Activated CD8-positive, alpha-beta memory T cell treated with anti-CD3 and anti-CD28 coated beads for 1 hour (primary cell): ENCODE measurements around the gene ARHGAP27.
"Not testable (repeated sequence)": the region's sequence is repeated elsewhere in the genome, so short reads cannot be mapped to it uniquely, and the experiment has no call there.

Experiments used
- DNase-seq, 2 donors: peaks; one replicate each; pipeline ENCODE4 v3.0.0-alpha.2; 2020; ENCODE audit warnings: low read depth in 1 of 2; ENCODE audit errors: extremely low read depth in 1 of 2

ARHGAP27 gene, protein sequence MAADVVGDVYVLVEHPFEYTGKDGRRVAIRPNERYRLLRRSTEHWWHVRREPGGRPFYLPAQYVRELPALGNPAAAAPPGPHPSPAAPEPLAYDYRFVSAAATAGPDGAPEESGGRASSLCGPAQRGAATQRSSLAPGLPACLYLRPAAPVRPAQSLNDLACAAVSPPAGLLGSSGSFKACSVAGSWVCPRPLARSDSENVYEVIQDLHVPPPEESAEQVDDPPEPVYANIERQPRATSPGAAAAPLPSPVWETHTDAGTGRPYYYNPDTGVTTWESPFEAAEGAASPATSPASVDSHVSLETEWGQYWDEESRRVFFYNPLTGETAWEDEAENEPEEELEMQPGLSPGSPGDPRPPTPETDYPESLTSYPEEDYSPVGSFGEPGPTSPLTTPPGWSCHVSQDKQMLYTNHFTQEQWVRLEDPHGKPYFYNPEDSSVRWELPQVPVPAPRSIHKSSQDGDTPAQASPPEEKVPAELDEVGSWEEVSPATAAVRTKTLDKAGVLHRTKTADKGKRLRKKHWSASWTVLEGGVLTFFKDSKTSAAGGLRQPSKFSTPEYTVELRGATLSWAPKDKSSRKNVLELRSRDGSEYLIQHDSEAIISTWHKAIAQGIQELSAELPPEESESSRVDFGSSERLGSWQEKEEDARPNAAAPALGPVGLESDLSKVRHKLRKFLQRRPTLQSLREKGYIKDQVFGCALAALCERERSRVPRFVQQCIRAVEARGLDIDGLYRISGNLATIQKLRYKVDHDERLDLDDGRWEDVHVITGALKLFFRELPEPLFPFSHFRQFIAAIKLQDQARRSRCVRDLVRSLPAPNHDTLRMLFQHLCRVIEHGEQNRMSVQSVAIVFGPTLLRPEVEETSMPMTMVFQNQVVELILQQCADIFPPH

DNA sequence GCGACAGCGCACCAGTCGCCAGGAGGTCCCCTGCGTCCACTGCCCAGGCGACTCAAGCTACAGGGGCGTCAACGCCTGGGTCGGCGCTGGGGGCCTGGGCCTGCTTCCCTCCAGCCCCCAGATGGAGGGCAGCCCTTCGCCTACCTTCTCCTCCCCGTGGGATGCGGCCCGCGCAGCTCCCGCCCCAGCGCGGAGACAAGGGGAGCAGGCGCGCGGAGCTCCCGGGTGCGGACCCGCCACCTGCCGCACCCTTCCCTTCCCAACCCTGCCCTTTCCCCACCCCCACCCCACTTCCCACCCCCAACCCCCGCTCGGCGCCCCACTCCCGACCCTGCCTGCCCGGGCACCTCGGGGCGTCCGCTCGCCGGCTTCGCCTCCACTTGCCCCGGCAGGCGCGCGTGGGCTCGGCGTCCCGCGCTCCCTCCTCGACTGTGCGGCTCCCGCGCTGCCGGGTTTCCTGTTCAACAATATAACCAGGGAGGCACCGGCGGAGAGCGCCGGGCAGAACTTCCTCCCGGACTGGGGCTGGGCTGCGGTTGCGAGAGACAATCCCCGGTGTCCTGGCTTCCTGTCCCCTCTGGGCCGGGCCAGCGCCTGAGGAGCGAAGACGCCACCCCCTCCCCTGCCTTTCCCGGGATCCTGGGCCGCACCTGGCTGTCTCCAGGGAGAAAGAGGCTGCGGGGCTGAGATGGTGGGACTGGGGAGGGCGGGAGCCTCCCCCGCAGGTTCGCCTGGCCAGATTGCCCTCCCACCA is at the start of gene ARHGAP27:
Gene ARHGAP27, minus strand, starts transcription at position 466 of the 754 bp plus-strand sequence. CDS start 2,591 bp downstream, outside the sequence.
- no peak for DNase-seq

DNA sequence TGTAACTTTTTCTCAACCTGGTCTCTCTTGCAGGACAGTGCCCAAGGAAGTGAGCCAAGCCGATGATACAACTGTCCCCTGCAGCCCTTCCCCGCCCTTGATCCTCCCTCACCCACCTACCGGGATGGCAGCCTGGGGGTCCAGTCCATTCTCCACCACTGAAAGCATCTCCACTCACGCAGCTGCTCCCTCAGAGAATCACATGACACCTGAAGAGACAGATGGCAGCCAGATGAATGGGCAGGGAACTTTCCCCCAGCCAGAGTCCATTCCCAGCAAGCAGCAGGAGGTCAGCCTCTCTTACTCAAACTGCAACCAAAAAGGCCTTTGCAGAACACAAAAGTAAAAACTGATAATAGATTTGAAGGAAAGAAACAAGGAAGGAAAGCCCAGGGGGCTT is 49.6 kb upstream of the ARHGAP27 start:
- not testable (repeated sequence) for DNase-seq

DNA sequence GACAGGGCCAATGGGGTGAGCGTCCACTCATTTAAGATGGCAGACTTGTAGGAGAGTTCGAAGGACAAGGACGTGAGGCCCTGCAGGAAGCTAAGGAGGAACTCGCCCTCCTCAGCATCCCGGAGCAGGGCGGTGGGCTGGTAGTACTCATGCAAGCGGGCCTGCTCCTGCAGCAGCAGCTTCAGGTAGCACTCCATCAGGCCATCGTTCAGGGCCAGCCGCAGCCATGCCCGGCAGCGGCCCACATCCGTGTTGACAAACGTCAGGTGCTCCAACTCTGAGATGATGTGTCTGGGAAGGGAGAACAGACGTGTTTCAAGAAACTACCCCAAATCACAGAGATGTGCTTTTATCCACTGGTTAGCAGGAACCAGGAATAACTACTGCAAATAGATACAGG is 42.8 kb upstream of the ARHGAP27 start:
- not testable (repeated sequence) for DNase-seq

DNA sequence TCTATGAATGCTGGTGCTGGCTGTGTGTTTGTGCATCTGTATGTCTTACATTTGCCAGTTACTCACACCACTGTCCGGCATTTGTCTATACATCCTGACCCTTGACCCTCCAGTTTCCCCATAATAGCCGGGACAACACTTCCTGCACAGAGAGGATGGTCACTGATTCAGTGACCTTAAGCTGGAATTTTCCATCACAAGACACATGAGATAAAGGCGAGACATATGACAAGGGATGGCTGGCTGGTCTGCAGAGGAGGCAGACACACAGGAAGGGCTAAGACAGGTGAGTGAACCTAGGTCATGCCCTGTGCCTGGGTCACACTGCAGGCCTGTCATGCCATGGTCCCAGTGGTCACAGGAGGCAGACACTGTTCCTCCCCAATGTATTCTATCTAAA is 39.6 kb upstream of the ARHGAP27 start:
- not testable (repeated sequence) for DNase-seq

DNA sequence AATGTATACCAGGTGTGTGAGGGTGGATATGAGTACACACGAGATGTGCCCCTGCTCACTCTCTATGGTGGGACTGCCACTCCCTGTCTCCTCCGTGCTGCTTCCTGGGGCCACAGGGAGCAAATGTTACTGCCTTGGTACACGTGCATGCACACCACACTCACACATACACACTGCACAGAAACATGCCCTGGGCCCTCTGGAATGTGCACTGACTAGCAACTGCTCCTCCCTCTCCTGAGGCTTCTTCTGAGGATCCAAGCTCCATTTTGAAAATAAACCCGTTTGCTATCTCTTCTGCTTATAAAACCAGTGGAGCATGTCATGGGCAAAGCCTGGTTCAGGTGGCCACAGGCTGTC is 36.5 kb upstream of the ARHGAP27 start:
- not testable (repeated sequence) for DNase-seq

DNA sequence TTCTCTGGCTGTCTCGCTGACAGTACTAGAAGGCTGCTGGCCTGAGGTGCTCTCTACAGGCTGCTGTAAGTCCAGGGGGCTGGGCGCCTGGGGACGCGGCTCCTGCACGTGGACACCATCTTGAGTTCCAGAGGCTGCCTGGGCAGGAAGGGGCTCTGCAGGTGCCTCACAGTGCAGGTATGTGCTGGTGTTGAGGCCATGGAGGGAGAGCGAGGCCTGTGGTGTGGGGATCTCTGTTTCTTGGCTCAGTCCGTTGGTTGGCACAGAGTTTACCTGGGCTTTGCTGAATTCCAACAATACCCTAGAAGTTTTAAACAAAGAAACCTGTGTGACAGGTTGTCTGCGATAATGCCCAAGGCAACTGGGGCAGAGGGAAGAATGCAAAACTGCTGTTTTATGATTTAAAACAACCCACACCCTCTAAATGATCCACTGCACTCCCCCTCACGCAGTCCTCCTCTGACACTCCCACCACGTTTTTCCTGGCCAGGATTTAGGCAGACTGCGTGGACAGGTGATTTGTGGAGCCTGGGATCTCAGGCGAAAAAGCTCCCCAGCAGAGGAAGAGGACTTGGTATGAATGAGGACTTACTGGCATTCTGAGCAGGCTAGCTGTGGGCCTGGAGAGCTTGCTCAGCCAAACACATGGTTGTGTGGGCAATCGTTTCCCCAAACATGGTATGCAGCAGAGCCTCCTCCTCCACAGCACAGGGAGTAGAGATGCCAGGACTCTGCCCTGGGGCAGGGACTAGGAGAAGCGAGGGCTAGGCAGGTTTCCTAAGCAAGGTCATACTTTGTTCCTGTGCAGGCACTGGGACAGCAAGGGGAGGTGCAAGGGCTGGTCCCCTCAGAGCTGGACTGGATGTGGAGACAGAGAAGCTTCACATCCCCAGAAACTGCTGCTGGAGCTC is 35.9 kb upstream of the ARHGAP27 start:
- DNase-seq: not testable (repeated sequence)

DNA sequence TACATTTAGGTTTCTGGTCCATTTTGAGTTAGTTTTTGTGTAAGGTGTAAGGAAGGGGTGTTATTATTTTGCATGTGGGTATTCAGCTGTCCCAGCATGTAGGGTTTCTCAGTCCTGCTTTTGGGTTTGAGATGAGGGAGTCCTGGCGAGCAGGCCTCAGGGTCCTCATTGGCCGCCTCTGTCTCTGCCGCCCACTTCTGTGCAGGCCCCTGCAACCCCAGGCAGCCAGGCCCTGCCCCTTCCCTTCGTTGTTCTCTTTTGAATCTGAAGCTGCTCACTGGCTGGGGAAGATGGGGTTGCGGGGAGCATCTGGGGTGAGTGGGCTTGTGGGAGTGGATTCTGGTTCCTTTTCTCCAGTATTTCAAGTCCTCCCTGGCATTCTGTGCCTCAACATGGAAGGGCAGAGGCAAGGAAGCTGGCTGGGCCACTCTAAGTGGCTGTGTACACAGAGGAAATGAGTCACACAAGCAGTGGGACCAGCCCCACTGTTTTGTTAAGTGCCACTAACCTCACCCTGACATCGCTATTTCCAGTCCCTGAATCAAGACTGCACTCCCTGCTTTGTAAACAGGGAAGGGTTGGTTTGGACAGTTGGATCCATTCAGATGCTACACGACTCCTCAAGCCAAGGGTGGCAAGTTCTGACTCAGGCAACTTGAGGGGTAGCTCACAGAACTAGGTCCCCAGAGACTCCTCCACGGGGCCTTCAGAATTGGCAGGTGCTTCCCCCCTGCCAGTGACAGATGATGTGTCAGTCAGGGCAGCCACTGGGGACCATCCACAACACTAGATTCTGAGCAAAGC is 29.1 kb upstream of the ARHGAP27 start:
- not testable (repeated sequence) for DNase-seq

DNA sequence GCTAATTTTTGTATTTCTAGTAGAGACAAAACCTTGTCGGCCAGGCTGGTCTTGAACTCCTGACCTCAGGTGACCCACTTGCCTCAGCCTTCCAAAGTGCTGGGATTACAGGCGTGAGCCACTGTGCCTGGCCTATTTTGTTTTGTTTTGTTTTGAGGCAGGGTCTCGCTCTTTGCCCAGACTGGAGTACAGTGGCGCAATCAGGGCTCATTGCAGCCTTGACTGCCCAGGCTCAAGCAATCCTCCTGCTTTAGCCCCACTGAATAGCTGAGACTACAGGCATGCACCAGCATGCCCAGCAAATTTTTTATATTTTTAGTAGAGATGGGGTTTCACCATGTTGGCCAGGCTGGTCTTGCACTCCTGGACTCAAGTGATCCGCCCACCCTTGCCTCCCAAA is 27.8 kb upstream of the ARHGAP27 start:
- not testable (repeated sequence) for DNase-seq

DNA sequence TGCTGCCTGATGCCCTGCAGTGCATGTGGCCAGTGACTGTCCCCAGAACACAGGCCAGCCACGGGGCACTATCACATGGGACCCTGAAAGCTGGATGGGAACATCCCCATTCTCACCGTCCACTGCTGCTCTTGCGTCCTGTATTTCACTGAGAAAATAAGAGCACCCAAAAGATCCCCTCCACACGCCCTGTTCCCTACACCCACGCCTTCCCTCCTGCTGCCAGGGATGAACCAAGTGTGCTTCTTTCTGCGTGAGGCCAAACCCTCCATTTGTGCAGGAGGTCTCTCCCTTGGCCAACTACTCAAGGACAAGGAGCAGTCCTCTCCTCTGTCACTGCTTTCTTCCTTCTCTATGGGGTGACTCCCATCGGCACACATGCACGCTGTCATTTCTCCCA is 21.7 kb upstream of the ARHGAP27 start:
- DNase-seq: not testable (repeated sequence)

DNA sequence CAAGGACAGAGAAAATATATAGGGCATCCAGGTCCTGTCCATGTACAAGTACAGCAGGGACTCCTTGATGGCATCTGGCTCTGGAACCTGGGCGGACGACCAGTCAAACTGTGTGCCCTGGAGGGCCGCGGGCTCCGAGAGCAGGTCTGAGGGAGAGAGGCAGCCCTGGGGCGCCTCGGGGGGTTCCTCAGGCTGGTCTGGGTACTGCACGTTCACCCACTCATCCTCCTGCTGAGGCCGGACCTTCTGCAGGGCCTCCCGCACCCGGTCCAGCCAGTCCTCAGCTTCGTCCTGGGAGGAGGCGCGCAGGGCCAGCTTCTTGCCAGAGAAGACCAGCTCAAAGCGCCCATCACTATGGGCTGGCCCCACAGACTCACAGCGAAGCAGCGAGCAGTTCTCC is 21.1 kb upstream of the ARHGAP27 start:
- not testable (repeated sequence) for DNase-seq

DNA sequence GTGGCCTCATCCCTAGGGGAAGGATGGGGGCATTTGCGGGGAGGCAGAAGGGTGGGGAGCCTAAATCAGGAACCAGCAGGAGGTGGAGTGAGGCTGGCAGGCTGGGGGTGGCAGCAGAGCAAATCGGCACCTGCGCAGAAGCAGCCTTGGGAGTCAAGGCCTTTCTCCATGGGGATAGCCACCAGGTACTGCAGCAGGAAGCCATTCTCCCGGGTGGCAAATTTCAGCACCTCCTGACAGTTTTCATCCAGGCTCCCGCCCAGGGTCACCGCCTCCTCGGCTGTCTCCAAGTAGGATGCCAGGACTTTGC is 20.5 kb upstream of the ARHGAP27 start:
- not testable (repeated sequence) for DNase-seq

DNA sequence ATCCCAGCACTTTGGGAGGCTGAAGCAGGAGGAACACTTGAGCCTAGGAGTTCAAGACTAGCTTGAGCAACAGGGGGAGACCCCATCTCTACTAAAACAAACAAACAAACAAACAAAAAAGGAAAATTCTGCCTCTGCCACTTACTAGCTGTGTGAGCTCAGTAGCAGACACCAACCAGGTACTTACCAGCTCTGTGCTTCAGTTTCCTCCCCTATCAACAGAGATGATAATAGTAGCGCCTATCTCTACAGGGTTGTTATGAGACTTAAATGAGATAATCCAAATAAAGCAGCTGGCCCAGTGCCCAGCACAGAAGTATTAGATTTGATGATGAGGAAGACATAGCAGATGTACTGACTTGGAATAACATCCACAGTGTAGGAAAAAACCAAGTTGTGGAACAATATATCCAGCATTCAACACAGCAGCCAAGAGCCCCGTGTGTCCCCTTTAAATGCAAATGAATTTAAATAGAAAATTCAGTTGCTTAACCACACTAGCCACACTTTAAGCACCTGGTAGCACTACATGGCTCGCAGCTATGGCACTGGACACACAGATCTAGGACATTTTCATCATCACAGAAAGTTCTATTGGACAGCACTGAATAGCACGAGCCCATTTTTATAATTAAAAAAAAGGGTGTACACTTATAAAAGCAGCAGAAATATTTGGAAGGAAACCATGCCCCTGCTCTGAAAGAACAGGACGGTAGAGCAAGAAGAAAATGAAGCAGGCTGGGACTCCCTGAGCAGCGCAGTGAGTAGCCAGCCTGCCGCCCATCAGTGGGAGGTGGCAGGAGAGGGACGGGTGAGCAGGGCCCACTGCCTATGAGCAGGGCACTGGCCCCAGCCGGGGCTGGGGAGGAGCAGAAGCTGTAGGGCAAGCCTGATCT is 19.9 kb upstream of the ARHGAP27 start:
- not testable (repeated sequence) for DNase-seq

DNA sequence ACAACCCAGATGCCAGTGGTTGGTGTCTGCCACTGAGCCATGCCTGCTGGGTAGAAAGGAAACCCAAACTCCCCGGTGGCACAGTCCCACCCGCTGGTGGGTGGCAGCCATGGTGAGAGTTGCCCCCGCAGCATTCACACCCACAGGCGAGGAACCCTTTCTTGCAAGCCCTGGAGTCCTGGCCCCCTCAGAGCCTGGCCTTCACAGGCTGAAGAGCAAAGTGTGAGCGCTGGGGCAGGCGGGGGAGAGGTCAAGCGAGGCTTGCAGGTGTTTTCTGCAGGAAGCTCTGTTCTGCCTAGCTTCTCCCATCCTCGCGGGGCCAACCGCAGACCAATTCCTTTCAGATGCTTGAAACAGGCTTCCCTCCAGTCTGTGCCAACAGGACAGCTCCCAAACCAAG is 19.0 kb upstream of the ARHGAP27 start:
- DNase-seq: not testable (repeated sequence)

DNA sequence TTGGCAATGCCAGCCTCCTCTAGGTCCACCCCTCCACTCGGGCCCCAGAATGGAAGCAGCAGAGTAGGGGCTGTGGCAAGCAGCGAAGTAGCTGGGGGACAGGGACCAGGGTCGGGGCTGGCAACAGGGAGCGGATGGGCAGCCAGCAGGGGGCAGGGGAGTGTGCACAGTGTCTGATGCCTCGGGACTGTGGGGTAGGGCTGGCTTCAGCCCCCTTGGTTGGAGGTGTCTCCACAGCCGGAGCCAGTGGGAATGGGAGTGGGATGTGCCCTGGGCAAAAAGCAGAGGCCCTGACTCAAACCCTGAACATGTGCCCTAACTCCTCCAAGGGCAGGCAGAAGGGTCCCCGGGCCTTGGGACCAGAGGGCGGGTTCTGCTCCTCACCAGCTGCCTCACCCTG is 18.5 kb upstream of the ARHGAP27 start:
- no peak for DNase-seq

DNA sequence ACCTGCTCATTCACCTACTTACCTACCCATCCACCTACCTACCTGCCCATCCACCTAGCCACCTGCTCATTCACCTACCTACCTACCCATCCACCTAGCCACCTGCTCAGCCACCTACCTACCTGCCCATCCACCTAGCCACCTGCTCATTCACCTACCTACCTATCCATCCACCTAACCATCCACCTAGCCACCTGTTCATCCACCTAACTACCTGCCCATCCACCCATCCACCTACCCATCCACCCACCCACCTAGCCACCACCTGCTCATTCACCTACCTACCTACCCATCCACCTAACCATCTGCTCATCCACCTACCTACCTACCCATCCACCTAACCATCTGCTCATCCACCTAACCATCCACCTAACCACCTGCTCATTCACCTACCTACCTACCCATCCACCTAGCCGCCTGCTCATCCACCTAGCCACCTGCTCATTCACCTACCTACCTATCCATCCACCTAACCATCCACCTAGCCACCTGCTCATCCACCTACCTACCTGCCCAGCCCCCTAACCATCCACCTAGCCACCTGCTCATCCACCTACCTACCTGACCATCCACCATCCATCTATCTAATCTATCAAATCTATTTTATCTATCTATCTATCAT is 17.1 kb upstream of the ARHGAP27 start:
- not testable (repeated sequence) for DNase-seq

DNA sequence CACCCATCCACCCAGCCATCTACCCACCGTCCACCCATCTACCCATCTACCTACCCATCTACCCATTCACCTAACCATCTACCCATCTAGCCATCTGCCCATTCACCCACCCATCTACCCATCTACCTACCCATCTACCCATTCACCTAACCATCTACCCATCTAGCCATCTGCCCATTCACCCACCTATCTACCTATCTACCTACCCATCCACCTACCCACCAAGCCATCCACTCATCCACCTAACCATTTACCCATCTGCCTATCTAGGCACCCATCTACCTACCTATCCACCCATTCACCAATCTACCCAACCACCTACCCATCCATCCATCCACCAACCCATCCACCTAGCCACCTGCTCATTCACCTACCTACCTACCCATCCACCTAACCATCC is 16.6 kb upstream of the ARHGAP27 start:
- DNase-seq: not testable (repeated sequence)

DNA sequence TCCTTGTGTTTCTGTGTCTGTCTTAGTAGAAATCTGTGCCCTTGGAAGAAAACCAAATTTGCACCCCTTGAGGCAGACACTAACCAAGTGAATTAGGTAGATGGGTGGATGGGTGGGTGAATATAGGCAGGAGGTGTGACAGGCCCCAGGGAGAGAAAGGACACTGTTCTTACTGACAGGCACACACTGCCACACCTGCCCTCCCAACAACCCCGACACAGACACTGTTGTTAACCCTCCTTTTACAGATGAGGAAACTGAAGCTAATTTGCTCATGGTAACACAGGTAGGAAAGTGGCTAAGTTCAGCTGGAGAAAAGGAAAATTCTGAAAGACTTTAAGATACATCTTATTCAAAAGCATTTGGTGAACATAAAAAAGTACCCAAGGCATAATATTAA is 15.8 kb upstream of the ARHGAP27 start:
- not testable (repeated sequence) for DNase-seq

DNA sequence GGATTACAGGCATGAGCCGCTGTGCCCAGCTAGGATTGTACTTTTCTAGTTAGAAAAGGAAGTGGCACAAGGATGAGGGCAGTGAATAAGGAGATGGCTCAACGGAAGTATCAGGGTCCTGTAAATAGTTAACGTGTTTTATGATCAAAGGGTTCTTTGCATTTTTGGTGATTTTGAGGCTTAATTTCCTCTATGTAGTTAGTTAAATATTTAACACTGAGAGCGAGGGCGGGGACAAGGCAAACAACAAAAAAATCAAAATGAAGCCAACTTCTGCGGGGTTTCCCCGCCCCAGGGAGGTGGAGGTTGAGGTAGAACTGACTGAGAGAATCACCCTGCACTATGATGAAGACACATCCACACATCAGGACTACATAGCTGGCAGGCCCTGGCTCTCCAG is 15.4 kb upstream of the ARHGAP27 start:
- not testable (repeated sequence) for DNase-seq
